Measurements from ENCODE around the gene ZXDC.

DNA sequence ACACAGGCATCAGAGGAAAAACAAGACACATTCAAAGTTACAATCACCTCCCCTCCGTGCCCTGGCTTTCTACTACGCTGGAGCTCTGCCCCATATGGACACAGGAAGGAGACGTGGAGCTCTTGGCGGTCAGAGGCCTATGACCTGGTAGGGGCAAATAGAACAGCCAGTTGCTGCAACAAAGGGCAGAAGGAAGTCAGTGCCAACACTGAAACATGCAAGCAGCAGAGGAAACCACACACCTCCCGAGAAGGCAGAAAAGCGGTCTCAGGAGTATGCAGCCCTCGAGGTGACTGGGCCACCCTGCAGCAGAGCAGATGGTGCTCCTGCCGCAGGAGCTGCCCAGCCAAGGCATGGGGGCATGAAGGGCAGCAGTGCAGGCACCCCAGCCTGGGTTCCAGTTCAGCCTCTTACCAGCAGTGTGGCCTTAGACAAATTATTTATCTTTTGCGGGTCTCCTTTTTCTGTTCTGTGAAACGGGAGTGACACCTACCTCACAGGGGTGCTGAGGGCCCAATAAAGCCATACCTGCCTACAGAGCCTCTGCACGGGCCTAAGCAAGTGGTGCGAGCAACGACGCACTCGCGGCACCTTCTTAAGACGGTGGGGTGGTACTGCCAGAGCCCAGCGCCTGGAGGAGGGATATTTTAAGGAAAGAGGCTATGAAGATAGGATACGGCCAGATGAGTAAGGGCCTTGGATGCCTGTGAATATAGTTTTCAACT lies 8.6 kb downstream of the ZXDC start:
- no peak for TF ChIP-seq EZH2 (IDR thresholded peaks at IDR 0.05; ENCODE audit: low read depth)
- TF ChIP-seq, protein P1, sequence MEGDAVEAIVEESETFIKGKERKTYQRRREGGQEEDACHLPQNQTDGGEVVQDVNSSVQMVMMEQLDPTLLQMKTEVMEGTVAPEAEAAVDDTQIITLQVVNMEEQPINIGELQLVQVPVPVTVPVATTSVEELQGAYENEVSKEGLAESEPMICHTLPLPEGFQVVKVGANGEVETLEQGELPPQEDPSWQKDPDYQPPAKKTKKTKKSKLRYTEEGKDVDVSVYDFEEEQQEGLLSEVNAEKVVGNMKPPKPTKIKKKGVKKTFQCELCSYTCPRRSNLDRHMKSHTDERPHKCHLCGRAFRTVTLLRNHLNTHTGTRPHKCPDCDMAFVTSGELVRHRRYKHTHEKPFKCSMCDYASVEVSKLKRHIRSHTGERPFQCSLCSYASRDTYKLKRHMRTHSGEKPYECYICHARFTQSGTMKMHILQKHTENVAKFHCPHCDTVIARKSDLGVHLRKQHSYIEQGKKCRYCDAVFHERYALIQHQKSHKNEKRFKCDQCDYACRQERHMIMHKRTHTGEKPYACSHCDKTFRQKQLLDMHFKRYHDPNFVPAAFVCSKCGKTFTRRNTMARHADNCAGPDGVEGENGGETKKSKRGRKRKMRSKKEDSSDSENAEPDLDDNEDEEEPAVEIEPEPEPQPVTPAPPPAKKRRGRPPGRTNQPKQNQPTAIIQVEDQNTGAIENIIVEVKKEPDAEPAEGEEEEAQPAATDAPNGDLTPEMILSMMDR (conservative IDR thresholded peaks at IDR 0.05) = no peak

Data from PC-9 (cell line).